HFF-Myc (cell line): ENCODE measurements around the gene RGPD6.
"Not testable (repeated sequence)": the region's sequence is repeated elsewhere in the genome, so short reads cannot be mapped to it uniquely, and the experiment has no call there.

ENCODE experiments used
- DNase-seq: peaks from one replicate; pipeline ENCODE4 v3.0.0-alpha.2; 2011; ENCODE audit warnings: low read depth; ENCODE audit errors: extremely low read depth
- H3K4me3 ChIP-seq: replicated peaks from 2 replicates; pipeline ENCODE4 v1.5.1; 2011; ENCODE audit warnings: low read depth, mild to moderate bottlenecking, control low read depth, low read length

RGPD6 gene

DNA sequence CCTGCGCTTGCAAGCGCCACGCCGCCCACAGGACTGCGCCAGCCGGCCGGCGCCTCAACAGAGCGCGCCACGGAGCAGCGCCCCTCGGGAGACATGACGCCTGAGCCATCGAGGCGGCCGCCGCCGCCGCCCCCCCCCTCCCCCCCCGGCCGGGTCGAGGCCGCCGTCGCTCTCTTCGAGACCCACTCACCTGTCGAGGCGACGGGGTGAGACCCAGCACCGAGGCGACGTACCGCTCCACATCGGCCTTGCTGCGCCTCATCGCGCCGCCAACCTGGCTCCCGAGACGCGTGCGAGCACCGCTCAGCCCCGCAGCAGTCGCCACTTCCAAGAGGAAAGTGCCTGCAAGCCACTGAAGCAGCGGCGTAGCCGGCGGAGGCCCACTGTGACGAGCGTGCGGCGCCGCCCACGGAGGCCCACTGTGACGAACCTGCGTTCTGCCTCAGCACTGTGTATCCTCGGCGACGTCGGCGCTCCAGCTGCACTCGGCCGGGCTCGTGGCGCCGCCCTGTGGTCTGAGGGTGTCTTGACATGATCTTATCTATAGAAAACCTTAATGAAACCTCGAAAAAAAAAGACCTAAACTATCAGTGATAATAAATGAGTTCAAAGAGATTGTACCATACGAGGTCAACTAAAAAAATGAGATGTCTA, at the start of gene RGPD6:
Gene RGPD6, minus strand, starts transcription at position 460 of the 654 bp plus-strand sequence. Its CDS starts 198 bp downstream, at position 262.
- DNase-seq, H3K4me3 ChIP-seq: not testable (repeated sequence)

DNA sequence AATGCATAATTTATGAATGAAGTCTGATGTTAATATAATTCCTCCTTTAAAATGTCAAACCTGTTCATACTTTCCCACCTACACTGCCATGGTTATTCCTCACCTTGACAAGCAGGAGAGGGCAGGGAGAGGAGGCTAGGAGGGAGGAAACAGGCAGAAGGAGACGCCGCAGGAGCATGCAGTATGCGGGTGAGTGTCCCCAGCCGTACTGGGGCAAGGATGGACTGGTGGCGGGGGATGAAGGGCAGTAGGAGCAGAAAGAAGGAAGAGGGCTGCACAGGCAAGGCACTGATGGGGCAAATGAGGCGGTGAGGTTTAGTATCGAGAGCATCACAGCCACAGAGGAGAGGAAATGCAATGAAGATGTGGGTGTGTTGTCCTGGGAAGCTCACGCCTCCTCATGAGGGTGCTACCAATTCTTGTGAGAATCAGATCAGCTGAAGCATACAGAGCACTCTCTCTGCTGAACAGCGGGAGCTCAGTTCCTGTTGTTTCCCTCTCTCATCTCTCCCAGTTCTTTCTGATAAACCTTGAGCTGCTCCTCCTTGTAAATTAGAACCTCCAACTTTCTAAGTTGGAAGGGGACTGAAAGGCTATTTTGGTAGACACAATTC, 42.4 kb upstream of the RGPD6 start:
- not testable (repeated sequence) for H3K4me3 ChIP-seq, DNase-seq

DNA sequence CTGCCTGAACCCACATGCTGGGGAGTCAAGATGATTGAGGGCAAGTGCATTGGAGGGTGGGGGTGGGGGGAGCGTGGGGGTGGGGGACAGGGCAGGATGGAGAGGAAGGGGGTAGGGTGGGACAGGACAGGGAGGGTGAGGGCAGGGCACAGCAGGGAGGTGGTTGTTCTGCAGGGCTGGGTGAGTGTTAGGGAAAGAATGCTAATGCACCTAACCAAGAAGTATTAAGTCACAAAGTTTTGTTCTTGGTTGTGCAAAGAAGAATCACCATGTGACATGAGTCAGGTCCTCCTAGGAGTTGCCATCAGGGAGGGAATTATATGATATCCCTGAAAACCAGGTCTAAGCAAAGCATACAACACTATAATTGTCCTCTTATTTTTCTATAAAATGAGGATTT, 36.9 kb upstream of the RGPD6 start:
- not testable (repeated sequence) for DNase-seq, H3K4me3 ChIP-seq

DNA sequence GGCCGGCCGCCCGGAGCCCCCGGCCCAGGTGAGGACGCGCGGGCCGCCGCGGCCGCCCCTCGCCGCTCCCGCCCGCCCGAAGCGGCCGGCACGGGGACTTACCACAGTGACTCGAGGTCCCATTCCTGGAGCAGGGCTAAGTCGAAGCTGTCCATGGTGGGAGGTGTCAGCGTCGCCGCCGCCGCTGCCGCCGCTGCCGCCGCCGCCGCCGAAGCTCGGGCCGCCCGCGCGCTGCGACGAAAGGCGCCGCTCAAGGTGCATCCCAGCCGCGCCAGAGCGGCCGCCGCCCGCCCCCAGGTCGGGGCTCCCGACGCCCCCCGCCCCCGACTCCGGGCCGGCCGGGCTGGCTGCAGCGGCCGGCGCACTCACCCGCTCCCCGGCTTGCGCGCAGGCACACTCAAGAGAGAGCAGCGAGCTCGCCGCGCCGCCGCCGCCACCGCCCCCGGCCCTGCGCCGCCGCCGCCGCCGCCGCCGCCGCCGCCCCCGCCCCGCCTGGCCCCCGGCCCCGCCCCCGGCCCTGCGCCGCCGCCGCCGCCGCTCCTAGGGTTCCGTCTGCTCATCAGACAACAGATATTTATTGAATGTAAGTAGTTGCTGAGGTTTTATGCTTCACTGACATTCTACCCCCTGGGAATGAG, 33.7 kb upstream of the RGPD6 start:
- not testable (repeated sequence) for DNase-seq, H3K4me3 ChIP-seq

DNA sequence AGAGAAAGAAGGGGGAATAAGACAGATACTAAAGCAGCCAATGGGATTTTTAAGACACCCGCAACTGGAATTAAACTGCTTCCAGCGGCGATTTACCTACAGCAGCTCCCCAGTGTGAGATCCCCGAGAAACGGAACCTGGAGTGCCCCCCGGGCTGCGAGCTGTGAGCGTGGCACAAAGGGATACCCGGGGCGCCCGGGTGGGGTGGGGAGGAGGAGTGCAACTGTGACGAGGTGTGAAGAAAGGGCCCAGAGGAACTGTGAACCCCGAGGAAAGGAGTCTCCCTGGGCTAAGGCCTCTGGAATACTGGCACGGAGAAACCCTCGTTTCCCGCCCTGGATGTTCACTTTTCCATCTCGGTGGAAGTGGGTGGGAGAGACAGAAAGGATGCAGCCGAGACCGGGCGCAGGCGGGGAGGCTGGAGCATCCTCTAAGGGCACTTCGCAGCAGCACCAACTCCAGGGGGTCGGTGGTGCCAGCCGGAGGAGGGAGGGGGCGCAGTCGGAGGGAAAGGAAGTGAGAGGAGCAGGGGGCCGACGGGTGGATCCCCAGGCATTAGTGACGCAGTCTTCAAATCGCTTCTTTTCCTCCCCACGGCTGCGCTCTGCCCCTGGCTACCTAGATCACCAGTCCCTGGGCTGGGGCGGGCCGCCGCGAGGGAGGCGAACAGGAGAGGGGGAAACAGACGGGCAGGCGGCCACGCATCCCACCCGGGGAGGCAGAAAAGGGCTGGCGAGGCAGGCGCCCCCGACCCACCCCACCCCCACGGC, 33.0 kb upstream of the RGPD6 start:
- H3K4me3 ChIP-seq, DNase-seq: not testable (repeated sequence)

DNA sequence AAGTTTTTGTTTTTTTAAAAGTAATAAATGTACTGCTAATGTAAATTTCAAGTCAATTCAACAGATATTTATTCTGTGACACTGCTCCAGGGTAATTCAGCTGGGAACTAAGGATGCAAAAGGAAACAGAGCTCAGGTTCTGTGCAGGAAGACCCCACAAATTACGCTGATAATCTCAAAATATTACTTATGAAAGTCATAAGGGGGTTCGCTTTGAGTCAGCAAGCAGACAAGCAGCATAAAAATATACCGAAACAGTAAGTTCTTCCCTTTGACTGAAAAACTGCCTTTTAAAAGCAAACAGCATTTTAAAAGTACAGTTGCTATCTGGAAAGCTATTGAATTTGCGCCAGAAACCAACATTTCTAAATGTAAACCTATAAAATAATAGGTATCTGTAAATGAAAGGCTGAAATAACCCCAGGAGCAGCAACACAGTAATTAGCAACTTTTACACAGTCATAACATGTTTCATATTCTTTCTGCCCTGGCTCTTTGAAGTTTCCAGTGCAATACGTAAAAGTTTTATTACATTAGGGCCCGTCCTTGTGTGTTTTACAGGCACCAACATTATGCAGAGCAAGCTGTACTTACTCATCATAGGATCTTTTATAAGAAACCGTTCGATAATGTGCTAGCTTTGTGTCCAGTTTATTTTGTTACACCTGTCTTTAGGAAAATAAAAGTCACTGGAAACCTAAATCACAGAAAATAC, 31.9 kb upstream of the RGPD6 start:
- not testable (repeated sequence) for DNase-seq

DNA sequence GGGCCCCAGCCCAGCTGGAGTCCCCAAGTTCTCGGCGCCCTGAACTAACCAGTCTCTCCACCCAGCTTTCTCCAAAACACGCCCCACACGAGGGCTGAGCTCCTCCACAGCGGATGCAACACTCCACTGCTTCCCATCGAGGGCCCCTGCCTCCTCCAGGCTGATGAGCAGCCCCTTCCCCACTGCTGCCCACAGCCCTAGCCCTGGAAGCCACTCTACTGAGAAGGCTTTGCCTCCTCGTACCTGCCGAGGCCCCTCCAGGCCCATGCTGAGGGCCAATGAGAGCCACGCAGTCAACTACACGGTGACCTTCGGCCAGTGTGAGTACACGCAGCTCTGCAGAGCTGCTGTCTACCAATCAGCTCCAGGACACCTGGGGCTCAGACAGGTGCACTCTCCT, 28.0 kb upstream of the RGPD6 start:
- H3K4me3 ChIP-seq, DNase-seq: not testable (repeated sequence)

More for the DNA sequence above, 31.9 kb upstream of the RGPD6 start:
- H3K4me3 ChIP-seq: not testable (repeated sequence)

DNA sequence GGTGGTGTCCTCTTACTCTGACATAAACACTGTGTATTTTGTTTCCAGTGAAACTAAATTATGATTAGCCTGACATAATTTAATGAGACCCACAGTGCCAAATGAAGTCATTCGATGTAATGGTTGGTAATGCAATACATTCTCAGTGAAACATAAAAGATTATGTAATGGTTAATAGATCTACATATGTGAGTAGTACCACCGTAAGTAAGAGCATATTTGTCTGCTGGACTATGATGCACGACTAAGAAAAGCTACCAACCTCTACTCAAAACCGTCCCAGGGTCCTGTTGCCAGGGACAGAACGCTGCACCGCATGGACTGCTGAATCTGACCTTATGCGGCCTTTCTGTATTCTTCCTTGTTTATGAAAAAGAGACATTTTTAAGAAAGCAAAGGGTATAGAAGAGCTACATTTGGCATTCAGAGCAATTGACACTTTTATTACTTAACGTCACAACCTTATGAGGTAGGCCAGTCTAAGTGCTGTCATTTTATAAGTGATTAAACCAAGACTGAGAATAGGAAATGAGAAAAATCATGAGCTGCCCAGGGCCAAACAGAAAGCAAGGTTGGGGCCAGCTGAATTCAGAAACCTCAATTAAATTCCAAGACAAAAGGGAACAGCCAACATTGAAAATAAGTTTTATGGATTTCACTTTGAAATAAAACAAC, 27.0 kb upstream of the RGPD6 start:
- not testable (repeated sequence) for DNase-seq, H3K4me3 ChIP-seq

DNA sequence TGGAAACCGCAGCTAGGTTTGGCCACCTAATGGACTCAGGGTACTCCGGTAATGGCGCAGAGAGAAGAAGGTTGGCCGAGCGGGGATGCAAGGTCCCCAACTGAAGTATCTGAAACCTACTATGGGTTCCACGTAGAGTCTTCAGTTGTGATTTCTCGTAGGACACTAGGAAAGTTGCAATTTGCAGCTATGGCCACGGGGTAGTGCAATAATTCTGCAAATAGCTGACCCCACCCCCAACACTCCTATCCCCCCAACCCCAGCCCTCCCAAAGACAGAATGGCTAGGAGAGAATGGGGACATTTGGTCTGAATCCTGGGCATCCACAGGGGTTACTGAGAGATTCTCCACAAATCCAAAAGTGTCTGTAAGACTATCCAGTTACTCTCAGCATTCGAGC, 25.1 kb upstream of the RGPD6 start:
- not testable (repeated sequence) for DNase-seq, H3K4me3 ChIP-seq

DNA sequence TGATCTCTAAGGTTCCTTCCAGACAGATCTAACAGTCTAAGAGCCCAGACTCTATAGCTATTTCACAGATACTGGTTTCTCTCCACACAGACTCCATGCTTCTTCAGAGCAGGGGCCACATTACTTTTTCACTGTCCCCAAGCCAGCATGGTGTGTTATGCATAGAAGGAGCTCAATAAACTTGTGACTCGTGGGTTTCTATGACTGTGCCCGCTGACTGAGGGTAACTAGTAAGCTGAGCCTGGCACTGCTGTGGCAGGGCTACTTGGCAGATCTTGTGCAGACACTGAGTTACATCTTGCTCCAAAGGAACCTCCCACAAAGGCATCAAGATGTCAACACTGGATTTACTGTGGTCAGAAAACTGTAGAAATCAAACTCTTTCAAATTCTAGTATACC, 15.0 kb upstream of the RGPD6 start:
- not testable (repeated sequence) for DNase-seq, H3K4me3 ChIP-seq

DNA sequence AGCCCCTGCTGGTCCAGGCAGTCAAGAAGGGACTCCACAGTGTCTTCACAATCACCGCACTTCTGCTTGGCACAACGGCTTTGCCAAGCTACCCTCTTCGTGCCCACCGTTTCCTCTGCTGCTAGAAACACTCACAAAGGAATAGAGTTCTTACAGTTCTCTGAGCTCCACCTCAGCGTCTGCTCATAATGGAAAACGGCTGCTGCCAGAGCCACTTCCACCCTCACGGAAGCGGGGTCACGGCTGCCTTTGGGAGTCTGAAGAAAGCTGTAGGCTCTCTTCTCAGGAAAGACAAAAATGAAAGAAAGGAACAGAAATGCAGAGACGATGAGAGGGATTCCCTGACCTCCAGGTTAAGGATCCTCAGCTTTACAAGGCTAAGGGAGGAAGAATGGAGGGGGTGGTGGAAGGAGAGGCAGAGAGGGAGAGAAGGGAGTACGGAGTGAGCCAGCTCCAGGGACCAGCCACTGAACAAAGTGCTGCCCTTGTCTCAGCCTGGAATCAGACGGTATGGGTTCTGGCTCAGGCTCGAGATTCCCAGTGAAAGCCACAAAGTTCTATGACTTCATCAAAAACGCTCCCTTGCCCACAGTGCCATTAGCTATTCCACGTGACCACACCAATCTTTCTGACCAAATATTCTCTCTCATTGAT, 12.8 kb upstream of the RGPD6 start:
- not testable (repeated sequence) for DNase-seq, H3K4me3 ChIP-seq

DNA sequence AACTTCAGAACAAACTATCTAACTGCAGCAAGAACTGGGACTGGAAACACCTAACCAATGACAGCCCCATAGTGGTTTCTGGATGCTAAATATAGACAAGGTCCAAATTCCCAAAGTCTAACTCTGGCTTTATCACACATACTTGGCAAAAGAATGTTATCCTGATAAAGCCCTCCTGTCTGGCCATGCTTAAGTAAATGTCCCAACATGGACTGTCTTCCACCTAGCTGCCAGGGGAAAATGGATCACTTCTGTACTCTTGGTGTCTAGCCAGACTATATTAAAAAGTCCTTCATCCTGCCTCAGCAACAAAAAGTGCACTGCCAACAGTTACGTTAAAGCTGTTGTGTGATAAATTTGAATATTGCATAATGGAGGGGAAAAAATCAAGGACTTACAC, 11.5 kb upstream of the RGPD6 start:
- not testable (repeated sequence) for DNase-seq, H3K4me3 ChIP-seq

DNA sequence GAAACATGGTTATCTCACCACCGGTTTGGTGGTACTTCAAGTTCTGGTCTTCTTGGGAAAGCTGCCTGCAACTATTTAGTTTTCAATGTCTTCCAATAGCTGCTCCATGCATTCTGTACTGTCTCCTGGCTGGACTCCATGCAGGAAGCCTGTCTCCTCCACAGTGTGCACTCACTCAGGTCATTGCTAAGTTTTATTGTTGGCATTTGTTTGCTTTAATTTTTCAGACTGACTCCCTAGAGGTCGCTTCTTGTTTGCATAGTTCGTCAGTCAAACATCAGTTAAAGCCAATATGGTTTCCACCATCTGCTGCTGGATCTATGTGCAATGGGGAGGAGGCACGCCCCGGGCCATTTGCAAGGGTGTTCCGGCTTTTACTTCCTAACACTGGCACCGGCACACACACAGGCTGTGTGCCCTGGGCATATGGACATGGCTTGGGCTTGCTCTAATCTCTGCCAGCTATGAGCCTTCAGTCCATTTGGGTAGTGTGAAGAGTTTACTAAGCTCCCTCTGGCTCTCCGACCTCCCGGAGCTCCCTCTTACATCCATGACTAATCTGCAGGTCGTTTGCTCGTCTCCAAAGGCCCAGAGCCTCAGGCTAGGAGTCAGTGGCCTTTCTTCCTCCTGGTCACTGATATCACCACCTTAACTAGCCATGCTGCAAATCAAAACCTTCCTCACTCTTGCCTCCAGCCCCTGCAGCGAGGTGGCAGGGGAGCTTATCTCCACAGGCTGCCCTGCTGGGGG, 2.4 kb upstream of the RGPD6 start:
- DNase-seq, H3K4me3 ChIP-seq: not testable (repeated sequence)

DNA sequence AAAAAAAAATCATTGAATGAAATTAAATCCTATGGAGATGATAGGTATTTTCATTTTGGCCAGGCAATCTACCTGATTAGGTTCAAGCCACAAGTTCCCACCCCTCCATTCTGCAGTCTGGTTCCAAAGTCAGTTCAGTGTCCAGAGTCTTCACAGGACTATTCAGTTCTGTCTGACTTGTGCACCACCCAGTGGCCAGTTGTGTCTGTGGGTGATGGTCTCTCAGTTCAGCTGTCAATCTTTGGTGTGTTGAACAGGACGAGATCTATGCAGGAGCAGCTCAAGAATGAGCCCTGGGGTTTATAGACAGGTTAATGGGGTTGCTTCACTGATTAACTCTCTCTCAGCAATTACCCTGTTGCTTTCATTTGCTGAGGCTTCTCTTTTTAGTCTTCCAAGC, 1.4 kb upstream of the RGPD6 start:
- H3K4me3 ChIP-seq, DNase-seq: not testable (repeated sequence)

DNA sequence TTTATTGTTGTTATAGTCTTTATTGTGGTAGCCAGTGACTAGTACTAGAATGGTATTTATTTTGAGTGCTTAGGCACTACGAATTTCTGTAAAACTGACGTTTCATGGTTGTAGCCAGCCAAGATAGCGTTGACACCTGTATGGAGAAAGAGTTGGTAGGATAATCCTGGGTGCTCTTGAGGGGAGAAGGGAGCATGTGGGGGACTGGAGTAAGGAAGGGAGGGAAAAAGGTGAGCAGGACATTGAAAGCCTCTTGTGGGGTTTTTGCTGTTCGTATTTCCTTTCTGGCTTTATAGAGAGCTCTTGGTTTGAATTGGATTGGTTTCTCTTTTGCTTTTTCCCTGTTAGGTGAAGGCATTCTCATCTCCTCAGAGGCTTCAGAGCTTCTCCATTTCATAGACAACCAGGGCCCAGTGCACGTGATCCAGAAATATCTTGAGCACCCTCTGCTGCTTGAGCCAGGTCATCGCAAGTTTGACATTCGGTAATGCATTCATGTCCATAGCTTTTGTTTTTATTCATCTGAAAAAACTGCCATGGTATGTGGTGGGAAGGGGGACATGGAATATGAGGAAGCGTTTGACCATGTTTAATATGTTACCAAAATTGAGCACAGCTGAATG, 77.2 kb downstream of the RGPD6 start:
- not testable (repeated sequence) for H3K4me3 ChIP-seq, DNase-seq

DNA sequence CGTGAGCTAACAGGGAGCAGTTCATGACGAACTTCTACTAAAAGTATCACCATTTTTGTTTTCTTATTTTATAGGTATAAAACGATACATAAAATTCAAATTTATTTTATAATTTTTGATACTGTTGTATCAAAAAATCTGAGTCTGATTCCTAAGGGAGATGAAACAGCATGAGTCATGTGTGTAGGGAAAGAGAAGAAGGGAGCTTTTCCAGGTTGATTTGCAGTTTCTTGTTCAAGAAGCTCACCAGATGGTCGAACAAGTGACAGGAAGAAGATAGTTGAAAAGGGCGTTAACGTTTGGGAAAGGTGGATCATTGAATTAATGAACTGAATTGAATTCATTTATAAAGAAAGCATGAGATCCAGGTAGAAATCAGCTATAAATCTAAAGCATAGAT, 81.0 kb downstream of the RGPD6 start:
- not testable (repeated sequence) for DNase-seq, H3K4me3 ChIP-seq
